NCI-H748 (cell line): Measurements from ENCODE around the gene AHNAK2.

Source experiments
- DNase-seq: peaks from one replicate; lab custom pipeline; 2025; ENCODE audit not compliant: unreplicated experiment; lab: John Stamatoyannopoulos, UW

AHNAK2 gene

DNA sequence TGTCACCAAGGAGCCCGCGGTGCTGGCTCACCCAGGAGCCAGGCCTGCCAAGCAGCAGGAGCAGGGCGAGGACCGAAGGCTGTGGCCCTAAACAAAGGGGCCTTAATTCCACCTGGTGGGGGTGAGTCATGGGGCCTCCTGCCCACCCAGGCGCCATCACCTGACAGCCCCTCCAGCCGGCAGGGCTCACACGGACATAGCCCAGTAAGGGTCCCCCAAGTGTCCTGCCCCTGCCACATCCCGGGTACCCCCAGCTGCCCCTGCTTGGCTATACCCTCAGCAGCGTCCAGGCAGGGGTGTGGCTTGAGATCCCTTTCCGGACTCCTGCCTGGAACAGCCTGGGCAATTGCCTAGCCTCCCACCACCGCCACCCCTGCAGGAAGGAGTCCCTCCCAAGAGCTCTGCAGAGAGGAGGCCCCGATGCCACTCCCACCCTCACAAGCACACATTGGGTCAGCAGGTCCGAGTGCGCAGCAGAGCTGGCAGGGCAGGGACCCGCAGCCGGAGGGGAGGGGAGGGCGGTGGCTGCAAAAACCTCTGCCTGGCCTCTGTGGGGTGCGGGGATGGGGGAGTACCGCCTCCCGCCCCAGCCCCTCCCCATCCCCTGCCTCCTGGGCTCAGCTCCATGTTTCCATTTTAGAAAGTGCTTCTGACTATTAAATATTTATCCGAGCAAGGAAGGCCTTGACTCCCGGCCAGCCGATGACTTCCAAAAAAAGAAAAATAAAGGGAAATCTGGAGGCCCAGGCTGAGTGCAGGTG, 4.6 kb downstream of the AHNAK2 start:
- no peak for DNase-seq

DNA sequence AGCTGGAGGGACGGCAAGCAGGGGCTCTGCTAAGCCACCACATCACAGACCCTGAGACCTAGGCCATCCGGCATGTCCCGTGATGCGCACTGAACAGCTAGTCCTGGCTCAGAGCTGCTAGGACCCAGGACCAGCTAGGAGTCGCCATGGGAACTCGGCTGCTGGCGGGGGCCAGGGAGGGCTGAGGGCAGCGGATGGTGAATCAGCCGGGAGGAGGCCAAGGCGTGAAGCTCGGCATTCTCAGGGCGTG, 5.1 kb downstream of the AHNAK2 start:
- peak; percentile 36 for DNase-seq

DNA sequence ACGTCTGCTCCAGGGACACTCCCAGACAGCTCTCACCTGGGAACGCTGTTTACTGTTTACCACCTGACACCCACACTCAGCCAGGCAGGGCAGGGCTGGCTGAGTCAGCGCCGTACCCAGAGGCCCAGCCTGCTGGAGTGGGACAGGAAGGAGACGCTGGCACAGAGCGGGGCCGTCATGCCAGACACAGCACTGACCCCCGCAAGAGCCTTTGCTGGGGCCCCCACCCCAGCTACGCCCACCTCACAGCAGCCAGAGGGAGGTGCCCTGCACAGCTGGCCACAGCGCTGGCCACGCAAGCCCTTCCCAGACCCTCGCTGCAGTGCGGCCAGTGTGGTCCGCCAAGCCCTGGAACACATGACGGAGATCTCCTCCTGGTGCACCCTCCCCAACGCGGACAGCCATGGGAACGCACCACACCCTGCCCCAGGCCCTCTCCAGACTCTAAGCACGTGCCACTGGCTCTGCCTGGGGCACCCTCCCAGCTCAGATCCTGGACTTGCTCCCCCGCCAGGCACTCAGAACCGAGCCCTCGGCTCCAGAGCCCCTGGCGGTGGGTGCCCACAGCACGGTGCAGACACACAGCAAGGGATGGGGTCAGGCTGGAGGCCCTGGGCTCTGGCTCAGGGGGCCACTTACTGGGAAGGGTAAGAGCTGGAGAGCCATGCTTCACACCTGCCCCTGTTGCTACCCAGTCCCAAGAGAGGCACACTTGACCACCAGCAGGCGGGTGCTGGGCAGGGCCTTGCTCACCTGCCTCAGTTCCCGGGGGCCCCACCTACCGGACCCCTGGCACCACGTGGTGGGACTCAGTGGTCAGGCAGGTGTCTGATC, 5.7 kb downstream of the AHNAK2 start:
- peak; percentile 24 for DNase-seq

DNA sequence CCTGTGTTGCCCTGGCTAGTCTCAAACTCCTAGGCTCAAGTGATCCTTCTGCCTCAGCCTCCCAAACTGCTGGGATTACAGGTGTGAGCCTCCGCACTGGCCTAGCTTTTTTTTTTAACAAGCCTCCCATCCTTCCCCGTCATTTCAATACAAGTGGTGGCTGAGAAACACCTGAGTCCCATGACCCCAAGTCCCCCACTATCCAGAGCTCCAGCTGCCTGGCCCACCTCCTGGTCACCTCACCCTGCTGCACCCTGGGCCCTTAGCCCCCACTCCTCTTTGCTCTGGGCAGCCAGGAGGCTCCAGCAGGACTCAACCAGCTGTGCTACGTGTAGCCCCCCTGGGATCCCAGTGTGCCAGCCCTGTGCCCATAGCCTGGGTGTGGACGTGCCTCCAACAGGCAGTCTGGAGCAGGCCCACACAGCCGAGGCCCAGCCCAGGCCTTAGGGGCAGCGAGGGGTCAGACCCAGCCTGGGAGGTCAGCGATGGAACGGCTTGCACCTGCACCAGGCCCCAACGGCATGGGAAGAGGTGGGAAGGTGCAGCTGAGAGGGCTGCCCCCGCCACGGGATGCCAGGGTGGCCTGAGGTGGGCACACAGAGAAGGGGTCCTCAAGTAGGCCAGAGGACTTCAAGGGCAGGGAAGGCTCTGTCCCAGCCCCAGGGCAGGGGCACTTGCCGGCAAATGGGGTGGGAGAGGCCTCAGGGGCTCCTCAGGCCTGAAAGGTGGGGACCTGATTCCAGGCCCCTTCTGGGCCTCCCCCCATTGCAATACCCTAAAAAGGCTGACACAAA, 6.5 kb downstream of the AHNAK2 start:
- no peak for DNase-seq

DNA sequence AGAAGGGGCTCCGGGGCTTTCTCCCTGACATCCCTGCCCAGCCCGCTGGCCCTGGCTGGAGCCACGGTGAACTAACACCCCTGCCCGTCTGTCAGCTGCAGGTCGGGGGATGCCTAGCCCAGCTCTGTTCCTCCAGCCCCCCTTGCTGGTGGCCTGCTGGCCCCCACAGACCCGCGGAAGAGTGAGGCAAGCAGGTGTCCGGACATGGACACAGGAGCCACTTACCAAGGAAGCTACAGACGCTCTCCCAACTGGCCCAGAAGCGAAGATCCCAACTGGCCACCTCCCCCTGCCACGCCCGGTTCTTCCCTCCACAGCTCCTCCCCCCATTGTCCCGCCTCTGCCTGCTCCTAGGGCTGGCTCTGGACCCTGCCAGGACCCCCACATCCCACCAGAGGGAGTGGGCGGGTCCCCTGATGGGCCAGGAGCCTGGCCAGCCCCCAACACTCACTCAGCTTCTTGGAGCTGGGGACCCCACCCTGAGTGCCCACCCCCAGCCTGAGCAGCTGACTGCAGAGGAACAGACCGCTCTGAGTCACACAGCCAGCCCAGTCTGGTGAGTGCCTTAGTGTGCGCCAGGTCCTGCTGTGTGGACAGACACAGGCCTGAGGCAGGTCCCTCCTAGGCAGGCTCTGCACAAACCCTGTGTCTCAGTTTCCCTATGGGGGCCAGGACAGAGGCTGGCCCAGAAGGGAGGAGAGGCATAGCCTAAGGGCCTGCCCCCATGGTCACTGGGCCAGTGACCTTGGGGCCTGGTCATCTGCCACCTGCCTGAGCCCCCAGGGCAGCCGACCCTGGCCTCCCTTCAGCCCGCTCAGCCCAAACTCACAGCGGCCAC, 7.7 kb downstream of the AHNAK2 start:
- DNase-seq, result no peak

DNA sequence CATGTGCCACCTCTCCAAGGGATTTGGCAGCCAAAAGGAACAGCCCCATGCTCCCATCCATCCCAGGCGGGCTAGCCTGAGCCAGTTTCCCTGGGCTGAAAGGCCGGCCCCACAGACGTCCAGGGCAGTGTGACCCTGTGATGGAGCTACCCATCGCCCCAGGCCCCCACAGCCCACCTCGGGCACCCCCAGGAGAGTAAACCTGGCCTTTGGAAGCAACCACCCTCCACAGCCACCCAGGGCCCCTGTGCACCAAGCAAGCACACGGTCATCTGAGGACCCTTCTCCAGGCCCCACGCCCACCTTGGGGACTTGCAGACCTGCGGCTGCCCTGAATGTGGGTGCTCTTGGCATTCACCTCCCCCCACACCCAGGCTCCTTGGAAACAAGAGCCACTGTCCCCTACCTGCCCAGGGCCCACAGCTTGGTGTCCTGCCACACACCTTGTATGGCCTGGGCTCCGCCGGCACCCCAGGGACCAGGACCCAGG, 8.4 kb downstream of the AHNAK2 start:
- DNase-seq, result no peak

DNA sequence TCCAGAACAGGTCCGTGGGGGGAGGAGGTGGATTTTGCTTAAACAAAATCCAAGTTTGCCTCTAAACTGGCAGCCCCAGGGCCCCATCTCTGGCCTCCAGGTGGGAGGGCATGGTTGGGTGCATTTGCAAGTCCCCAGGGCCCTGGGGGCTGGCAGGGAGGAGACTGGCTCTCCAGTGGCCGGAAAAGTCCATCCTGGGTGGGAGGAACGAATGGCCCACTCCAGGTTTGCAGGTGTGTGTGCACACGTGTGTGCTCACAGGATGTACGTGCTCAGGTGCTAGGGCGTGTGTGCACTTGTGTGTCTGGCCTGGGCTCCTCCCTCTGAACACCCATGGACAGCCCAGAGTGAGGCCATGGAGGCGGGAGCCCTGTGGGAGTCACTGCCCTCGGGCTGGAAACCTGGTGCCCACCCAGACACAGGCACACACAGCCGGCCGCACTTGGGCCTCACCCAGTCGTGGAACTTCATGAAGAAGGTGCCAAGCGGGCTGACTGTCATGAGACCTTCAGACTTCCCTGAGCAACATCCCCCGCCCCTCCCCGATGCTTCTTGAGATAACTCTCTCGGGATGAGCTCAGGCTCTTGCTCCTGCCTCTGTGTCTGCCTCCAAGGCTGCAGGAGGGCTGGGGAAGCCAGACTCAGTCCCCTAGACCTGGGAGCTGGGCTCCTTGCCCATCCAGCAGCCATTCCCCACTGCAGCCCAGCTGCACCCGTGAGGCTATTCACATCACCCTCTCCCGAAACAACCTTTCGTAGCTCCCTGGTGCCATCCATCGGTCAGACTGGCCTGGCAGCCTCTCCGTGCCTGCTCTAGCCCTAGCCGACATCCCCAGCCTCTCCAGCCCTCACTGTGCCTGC, 9.4 kb downstream of the AHNAK2 start:
- no peak for DNase-seq

DNA sequence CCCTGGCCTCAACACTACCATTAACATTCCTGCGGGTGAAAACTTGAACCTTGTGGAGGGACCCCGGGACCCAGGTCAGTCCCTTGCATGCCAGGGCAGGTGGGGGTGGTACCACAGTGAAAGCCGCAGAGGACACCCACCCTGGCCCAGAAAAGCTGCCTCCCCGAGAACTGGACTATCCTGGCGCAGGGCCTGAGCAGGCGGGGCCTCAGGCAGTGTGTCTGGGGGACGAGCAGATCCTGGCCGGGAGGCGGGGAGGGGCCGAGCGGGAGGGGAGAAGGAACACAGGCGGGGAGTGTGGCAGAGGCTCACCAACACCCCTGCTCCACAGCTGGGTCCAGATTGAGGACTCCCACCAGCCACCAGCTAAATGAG, 10.0 kb downstream of the AHNAK2 start:
- no peak for DNase-seq

DNA sequence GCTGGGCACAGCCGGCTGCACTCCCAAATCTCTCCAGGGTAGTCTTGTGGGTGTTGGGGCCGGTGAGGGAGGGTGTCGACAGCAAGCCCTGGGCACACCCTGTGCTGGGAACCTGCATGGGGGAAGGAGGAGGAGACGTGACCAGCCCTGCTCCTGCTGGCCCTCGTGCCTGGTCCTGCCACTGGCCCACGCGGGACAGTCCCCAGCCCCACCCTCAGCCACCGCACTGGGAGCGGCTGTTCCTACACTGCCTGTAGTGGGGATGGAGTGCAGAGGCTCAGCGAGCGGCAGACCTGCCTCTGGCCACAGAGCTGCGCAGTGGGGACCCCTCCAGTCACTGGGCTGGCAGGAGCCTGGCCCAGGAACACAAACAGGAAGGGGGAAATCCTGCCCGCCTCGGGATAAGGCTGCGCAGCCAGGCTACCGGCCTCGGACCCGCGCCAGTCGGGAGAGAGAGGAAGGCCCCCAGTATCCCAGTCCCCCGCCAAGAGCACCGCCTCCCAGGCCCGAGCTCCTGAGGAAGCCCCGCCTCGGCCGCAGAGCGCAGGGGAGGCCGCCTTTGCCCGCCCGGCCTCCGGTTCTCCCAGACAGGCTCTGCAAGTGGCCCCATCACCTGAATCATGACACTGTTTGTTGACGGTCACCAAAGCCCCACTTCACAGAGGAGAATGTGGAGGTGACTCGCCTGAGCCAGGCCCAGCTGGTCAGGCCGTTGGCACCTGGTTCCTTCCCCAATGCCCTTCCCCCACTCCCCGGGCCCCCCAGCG, 10.6 kb downstream of the AHNAK2 start:
- DNase-seq, result no peak

DNA sequence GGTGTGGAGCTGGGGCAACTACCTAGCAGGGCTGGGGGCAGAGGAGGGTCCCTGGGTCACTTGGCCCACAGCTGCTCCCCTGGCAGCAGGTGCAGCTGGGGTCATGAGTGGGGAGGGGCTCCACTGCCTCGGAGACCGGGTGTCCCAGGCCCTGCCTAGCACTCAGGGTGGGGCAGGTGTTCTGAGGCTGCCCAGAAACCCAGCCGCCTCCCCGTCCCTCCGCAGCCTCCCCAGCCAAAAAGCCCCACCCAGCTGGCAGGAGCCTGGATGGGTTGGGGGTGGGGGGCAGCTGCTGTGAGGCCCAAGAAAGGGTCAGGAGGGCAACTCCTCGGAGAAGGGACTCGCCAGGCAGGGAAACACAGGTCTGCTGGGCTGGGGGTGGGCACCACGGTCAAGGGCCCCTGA, 11.2 kb downstream of the AHNAK2 start:
- DNase-seq, result no peak

DNA sequence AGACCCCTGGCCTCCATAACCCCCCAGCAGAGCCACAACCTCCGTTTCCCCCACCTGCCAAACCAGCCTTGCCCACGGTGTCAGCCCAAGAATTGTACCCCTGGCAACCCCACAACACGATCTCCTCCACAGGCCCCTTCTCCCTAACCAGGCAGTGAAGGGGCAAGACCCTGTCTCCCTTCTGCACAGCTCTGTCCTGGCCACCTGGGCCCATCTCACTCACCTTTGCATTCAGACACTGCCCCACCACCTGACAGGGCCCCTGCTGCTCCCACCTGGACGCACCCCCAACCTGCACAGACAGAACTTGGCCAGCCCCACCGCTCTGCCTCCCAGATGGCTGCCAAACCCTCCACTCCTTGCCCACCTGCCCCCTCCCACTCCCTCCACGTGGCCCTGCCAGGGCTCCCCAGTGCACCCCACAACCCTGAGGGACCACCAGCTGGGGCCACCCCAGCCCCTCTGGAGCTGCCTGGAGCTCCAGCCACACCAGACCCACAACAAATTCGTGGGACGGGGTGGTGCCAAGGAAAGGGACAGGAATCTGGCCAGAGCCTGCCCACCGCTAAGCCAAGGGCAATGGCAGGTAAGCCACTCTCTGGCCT, 11.8 kb downstream of the AHNAK2 start:
- DNase-seq, result no peak

DNA sequence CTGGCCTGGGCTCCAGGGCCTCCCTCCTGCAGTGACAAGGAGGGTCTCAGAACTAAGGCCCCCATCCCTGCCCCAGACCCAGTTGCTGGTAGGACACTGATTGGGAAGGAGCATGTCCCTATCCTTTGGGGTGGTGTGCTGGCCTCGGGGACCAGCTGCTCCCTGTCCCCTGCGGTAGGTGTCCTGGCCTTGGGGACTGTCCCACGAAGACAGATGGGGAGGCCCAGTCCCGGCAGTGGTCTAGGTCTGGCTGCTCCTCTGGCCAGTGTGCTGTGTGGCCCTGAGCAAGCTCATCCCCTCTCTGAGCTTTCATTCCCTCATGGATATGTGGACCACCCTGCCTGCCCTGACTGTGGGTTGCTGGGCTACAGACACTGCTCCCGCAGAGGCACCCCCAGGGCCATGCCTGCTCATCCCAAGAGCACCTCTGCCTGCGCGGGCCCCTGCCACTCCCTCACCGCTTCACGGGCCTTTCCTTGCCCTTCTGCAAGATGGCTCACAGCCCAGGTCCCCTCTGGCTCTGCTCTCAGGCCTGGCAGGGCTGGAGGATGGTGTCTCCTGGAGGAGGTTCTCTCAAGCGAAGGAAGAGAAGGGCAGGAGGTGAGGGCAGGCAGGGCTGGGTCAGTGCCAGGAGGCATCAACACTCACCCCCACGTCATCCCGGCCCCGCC, 12.5 kb downstream of the AHNAK2 start:
- DNase-seq, result no peak

DNA sequence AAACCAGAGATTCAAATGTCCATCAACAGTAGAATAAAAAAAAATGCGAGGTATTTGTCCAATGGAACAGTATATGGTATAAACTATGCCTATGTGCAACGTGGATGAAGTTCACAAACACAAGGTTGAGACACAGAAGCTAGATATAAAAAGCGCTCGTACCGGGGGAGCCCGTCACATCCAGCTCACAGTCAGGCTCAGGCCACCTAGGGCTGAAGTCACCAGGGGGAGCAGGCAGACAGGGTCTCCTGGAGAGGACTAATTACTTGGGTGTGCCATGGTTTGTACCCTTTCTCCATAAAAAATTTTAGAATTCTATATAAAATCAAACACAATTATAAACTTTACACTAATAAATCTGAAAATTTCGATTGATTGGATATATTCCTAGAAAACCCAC, 13.6 kb downstream of the AHNAK2 start:
- DNase-seq, result no peak

DNA sequence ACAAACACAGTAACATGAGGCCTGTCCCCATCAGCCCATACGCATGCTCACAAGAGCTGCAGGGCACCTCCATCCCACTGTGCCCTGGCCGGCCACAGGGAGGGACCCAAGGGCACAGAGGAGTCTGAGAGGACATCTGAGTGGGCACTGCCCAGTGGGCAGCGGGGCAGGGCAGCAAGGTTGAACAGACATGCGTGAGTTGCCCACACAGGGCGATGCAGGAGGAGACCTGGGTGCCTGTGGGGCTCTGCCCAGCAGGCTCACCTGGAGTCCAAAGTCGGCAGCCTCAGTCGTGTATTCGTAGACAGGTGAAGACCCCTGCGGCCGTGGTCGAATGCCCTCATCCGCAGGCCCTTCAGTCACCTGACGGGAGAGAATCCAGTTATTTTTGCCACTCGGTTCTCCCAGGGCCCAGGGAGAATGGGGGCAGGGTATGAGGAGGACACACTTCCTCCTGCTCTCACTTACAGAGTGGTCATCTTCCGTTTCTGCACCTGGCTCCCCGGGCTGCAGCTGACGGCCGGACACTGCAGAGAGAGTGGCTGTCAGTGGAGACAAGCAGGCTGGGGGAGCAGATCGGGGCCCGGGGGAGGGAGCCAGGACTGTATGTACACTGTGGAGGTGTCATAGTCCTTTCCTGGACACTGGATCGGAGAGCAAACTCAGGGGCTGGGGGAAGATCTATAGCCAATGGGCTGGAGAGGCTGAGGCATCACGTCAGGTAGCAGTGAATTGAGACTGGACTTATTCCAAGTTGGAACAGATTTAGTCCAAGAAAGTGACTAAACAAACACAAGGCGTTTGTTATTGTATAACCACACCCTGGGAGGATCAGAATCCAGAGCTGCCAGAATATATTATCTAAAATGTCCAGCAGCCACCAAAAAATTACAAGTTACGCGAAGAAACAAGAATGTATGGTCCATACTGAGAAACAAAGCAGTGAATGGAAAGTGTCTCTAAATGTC, 20.7 kb downstream of the AHNAK2 start:
- no peak for DNase-seq

DNA sequence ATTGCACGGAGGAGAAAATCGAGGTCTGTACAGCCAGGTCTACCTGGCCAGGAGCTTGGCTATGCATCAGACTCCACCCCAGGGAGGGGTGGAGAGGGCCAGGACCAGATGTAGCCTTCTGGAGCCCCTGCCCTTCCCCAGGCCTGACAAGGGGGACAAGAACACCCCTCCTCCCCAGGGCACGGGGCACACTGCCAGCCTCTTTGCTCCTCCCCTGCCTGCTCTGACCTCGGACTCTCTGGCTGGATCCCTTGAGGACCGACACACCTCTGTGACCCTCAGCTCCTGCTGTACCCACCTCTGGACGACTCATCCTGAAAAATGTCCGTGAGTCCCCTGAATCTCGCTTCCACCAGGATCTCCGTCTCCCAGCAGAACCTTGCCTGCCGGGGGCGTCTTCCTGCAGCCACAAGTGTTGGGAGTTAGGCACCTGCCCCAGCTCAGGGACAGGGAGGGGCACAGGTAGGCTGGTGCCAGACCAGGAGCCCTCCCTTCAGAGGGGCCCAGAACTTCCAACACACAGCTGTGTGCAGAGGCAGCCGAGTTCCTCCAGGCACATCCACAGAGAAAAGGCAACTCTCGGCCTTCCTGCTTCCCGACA, 21.8 kb downstream of the AHNAK2 start:
- no peak for DNase-seq

DNA sequence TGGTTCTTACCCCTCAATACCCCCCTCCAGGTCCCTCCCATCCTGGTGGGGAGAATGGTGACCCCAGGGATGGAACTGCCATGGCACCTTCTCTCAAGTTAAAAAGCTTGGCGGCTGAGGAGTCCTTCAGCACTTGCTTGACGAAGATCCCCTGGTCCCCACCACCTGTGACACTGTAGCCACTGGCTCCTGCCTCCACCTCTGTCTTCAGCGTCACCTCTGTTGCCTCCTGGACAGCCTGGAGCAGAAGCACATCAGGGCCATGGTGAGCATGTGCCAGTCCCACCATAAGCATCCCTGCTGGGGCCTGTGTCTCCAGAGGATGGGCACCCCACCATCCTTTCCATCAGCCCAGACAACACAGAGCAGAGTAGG, 22.8 kb downstream of the AHNAK2 start:
- no peak for DNase-seq
